GM21619 (cell line): Measurements from ENCODE around the gene KRTAP5-9.
"Not testable (repeated sequence)": the region's sequence is repeated elsewhere in the genome, so short reads cannot be mapped to it uniquely, and the experiment has no call there.

ENCODE experiments used
- ATAC-seq: cut with Tn5 transposase; IDR thresholded peaks from one replicate; pipeline ENCODE4 v1.9.1; 2021; ENCODE audit not compliant: unreplicated experiment

KRTAP5-9 gene, protein sequence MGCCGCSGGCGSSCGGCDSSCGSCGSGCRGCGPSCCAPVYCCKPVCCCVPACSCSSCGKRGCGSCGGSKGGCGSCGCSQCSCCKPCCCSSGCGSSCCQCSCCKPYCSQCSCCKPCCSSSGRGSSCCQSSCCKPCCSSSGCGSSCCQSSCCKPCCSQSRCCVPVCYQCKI

DNA sequence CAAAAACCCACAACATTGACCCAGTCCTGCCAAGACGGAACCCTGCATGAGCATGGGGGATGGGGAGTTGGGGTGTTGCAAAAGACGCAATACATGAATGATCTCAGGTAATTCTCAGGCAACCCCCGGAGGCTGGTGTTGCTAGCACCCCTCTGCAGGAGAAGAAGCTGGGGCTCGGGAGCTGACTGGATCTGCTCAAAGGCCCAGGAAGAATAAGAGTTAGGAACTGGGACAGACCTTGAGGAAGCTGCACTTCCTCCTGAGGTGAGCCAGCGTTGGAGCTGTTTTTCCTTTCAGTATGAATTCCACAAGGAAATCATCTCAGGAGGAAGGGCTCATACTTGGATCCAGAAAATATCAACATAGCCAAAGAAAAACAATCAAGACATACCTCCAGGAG lies at the start of gene KRTAP5-9:
TSS of gene KRTAP5-9 (plus strand) at position 301 of the 400 bp plus-strand sequence. CDS start 238 bp downstream, outside the sequence.
- ATAC-seq = no peak

DNA sequence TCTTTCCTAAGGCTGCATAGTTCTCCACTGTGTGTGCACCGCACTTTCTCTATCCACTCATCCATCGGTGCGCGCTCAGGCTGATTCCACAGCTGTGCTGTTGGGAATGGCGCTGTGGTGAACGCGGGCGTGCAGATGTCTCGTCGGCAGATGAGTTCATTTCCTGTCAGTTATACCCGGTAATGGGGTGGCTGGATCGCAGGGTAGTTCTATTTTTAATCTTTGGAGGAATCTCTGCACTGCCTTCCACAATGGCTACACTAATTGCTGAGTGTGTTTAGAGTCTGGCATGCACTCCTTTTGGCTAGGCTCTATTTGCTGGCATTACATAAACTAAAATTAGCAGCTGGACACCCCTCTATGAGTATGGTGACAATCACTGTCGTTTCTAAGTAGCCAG lies 49.1 kb upstream of the KRTAP5-9 start:
- no peak for ATAC-seq

DNA sequence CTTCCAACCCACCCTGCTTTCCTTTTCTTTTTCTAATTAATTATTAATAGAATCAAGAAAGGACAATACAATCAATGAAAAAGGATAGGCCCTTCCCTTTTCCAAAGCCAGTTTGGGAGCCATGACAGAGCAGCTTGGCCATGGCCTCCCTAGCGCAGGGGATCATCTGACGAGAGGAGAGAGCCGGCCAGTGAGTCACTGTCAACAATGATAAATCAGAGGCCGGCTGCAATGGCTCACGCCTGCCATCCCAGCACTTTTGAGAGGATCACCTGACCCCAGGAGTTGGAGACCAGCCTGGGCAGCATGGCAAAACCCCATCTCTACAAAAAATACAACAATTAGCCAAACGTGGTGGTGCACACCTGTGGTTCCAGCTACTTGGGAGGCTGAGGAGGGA lies 48.7 kb upstream of the KRTAP5-9 start:
- ATAC-seq = no peak

DNA sequence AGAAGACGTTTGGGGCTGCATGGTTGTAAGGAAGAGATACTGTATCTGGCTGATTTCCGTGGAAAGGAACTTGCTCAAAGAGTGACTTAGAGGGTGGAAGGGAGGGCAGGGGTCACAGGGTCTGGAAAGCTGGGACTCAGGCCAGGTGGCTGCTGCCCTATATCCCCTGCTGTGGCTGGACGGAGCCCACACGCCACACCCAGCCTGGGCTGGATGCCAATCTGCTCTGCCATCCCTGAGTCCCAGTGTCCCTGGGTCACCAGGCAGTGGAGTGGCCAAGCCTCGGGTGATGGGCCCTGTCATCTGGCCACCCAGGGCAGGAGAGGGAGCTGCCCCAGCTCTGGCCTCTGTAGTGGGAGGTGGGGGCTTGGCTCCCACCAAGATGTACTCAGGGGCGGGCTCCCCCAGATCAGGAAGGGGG lies 47.6 kb upstream of the KRTAP5-9 start:
- ATAC-seq = no peak

DNA sequence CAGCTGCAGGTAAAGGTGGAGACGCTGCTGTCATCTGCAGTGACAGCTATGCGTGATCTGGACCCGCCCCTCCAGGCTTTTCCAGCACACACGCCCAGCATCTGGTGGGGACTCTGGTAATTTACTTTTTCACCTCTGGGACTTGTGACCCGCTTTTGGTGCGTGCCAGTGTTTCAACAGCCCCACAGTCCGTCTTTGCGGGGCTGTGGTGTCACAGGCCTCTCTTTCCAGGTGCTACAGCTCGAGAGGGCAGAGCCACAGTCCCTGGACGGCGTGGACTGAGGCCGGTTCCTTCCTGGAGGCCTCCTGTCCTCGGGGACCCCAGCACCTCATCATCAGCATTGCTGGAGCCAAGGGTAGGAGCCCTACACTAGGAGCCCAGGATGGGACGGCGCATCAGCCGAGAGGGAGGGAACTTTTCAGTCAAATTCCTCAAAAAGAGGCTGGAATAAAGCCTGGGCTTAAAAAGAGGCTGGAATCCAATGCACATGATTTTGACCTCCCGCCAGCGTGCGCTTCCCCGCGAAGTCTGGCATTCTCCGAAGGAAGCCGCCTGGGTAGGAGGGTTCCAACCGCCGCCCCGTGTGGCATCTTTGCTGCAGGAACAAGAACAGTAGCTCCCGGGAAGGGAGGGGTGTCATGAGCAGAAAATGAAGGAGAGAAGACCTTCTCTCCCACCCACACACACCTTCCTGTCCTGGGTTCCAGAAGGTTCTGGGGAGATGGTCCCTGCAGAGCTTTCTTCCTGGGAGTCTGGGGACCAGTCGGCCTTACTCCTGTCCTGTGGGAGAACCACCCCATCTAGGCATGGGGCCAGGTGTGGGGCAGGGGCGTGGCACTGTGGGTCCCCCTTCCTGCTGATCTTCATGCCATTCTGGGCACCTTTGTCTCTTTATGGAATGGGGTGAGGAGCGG lies 46.9 kb upstream of the KRTAP5-9 start:
- no peak for ATAC-seq

DNA sequence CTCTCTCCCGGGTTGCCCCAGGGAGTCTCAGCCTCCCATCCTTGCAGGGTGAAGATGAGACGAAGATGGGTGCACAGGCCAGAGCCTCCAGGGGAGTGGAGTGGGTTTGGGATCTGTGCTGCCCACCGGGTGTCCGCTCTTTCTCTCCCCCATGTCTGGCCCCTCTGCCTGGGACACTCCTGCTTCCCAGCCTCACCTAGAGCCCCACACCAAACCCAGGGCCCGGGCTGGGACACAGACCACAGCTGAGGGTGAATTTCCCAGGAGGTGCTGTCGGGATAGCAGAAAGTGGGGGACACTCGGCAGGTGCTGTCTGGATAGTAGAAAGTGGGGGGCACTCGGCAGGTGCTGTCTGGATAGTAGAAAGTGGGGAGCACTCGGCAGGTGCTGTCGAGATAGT lies 46.2 kb upstream of the KRTAP5-9 start:
- no peak for ATAC-seq

DNA sequence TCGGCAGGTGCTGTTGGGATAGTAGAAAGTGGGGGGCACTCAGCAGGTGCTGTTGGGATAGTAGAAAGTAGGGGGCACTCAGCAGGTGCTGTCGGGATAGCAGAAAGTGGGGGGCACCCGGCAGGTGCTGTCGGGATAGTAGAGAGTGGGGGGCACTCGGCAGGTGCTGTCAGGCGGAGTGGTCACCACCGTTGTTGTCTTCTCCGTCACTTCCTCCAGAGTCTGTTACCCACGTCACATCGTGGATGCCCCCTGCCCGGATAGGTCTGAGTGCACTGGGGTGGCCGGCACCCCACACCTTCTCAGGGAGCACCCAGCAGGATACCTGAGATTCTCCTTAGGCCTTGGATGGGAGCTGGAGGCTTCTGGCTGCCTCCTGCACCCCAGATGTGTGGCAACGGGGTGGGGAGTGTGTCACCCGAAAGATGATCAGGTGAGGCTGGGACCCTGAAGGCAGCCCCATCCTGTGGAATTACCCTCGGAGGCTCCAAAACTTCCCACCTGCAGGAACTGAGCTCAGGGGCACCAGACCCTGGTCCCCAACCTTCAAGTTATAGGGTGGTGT lies 45.3 kb upstream of the KRTAP5-9 start:
- no peak for ATAC-seq

DNA sequence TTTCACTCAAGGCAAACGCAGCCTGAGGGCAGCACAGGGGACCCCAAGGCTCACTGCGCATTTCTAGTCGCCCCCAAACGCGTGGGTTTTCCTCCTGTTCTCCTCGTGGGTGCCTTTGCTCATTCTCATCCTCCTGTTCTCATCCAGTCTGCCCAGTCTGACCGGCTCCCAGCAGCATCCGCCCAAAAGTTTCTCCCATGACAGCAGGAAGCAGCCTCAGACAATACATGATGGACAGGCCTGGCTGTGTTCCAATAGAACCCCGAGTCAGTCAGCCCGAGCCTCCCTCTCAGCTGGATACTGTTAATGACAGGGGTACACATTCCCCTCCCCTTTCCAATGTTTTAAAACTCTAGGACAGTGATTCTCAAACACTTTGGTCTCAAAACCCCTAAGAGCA lies 43.7 kb upstream of the KRTAP5-9 start:
- no peak for ATAC-seq

DNA sequence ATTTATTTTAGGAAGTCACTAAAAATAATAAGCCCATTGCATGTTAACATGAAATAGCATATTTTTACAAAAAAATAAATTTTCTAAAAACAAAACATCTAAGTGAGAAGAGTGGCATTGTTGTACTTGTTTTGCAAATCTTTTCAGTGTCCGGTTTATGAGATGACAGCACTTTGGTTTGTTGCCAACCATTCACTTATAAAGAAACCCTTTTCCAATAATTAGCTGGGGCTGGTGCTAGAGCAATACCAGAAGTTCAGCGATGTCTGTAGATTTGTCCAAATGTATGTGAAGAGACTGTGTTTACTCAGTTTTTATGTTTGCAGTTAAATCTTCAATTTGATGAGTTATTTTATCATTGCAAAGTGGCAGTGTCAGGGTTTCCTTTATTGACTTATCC lies 43.2 kb upstream of the KRTAP5-9 start:
- ATAC-seq = no peak

DNA sequence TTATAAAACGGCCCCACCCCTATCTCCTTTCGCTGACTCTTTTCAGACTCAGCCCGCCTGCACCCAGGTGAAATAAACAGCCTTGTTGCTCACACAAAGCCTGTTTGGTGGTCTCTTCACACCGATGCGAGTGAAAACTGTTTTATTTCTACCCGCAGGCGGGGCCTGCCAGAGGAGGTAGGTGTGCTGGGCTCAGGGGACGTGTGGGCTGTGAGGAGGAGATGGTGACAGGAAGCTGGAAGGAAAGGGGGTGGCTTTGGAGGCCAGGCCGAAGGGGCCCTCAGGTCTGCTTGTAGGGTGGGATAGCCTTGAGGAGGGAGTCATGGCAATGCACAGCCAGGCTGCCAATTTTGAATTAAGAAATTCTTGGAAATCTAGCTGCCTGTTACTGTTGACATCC lies 42.4 kb upstream of the KRTAP5-9 start:
- no peak for ATAC-seq

DNA sequence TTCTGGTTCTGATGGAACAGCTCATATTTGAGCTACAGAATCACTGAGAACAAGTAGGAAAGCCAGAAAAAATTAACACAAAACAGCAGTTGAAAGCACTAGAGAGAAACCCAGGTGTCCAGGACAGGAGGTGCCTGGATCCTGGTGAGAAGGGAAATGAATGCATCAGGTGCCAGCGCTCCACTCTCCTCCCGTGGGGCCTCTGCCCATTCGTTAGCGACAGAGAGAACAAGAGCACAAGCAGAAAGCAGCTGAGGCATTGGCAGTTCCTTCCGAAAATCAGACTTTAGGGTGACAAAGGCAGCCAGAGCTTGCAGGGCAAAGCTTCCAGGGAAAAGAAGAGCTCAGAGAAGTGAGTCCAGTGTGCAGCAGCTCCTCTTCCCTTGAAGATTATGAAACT lies 41.1 kb upstream of the KRTAP5-9 start:
- ATAC-seq = no peak

DNA sequence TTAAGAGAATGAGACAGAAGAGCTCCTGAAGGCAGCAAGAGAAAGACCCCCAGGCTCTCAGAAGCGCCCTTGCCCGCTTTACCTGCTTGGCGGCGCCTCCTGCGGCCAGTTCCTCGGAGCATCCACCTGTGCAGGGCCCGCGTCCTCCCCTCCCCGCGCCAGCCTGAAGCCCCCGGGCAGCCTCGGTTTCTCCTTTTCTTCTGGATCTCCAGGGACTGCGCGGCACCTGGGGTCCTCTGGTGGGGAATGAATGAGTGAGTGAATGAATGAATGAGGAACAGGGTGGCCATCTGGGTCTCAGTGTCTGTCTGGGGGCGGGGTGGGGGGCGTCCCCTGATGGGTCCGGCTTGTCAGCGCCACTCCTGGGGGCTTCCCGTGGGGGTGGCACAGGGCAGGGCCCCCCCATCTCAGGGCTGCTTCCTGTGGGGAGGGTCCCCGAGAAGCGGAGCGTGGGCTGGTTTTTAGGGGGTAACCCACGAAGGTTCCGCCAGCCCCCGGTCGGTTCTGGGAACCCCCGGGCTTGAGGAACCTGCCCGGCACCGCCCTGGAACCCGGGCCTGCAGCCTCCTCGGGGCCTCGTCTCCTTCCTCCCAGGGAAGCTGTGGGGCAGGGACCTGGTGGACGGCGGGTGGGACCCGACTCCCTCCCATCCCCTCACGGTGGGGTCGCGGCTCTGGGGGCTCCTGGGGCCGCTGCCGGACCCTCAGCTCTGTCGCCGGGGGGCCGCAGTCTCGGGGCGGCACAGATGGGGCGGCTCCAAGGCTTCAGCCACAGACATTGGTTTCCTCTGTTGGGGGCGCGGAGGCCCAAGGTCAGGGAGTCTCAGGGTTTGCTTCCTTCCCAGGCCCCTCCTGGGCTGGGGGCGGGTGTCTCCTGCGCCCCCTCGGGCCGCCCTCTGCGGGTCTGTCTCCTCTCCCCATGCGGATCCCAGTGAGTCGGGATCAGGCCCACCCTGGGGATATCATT lies 29.4 kb upstream of the KRTAP5-9 start:
- no peak for ATAC-seq

DNA sequence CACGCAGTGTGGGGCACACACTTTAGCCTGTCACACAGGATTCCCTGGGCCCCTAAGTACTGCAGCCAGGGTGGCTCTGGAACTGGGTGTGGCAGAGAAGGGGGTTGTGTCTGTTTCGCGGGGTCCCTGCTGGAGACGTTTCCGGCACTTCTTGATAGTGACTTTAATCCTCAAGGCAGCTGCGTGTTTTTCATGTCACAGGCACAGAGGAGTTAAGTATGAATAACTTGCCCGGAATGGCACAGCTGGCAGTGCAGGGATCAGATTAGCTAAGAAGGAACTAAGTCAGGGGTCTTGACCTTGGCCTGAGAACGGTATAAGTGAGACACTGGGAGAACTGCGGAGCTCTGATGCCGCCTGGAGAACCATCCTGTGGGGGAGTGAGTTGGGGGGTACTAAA lies 28.7 kb upstream of the KRTAP5-9 start:
- no peak for ATAC-seq

DNA sequence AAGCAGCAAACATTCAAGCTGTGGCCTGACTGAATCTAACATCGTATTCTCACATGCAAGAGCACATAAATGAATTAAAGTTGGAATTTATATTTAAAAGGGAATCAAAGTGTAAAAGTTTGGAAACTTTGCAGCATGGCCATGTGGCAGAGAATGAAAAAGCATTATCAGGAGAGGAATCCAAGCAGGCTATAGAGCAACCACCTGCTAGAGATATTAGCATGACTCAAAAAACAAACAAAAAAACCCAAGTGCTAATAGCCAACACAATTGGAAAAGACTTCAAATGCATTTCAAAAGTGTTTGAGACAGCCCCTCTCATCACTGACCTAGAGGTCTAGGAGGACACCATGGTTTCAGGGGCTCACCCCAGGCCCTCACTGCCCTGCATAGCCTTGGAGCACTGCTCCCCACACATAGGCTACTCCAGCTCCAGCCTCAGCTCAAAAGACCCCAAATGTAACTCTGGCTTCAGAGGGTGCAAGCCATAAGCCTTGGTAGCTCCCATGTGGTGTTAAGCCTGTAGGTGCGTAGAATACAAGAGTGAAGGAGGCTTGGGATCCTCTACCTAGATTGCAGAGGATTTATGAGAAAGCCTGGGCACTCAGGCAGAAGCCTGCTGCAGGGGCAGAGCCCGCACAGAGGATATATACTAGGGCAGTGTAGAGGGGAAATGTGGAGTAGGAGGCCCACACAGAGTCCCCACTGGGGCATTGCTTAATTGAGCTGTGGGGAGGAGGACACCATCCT lies 22.9 kb upstream of the KRTAP5-9 start:
- ATAC-seq = no peak

DNA sequence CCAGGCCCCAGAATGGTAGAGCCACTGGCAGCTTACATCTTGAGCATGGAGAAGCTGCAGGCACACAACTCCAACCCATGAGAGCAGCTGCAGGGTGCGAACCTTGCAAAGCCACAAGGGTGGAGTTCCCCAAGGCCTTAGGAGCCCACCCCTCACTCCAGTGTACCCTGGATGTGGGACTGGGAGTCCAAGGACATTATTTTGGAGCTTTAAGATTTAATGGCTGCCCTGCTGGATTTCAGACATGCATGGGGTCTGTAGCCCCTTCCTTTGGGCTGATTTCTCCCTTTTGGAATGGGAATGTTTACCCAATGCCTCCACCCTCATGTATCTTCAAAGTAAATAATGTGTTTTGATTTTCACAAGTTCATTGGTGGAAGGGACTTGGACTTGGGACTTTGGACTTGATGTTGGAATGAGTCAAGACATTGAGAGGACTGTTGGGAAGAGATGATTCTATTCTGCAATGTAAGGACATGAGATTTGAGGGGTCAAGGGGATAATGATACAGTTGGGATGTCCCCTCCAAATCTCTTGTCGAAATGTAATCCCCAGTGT lies 22.2 kb upstream of the KRTAP5-9 start:
- ATAC-seq = no peak

DNA sequence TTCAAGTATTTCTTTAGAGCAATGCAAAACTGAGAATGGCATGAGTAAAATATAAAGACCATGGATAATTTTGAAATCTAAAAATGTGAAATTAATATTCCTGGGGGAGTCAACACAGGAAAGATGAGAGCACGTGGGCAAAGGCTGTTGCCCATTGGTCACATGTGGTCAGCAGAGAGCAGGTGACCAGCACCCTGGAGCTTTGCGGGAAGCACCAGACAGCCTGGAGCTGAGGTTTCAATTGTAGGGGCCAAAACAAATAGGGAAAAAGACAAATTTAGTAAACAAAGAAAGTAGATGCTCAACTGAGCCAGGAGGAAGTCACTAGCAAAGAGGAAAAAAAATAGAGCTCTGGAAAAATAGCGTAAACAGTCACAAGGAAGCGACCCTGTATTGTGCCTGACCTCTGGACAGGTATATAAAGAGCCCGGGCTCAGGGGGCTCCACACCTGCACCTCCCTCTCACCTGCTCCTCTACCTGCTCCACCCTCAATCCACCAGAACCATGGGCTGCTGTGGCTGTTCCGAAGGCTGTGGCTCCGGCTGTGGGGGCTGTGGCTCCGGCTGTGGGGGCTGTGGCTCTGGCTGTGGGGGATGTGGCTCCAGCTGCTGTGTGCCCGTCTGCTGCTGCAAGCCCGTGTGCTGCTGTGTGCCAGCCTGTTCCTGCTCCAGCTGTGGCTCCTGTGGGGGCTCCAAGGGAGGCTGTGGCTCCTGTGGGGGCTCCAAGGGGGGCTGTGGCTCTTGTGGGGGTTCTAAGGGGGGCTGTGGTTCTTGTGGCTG lies 21.2 kb upstream of the KRTAP5-9 start, which contains the start of gene KRTAP5-7:
TSS of gene KRTAP5-7 (plus strand) at position 472 of the 780 bp plus-strand sequence. CDS start at position 506, 34 bp downstream.
- not testable (repeated sequence) for ATAC-seq

DNA sequence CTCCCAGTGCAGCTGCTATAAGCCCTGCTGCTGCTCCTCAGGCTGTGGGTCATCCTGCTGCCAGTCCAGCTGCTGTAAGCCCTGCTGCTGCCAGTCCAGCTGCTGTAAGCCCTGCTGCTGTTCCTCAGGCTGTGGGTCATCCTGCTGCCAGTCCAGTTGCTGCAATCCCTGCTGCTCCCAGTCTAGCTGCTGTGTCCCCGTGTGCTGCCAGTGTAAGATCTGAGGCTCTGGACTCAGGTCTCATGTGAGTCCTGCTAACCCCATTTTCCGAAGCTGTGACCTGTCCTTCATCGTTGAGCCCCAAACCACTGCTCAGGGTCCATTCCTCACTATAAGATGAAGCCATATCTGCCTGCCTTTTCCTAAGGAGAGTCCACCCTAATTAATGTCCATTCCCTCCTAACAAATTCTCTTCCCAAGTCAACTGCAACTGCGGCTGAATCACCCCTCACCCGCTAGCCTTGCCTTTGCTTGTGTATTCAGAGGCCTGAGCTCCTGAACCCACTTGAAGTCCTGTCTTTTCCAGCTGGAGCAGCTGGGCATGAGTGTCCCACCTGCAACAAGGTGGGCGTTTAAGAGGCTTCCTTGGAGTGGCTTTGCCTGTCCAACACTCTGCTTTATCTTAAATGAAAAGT lies 20.5 kb upstream of the KRTAP5-9 start:
- no peak for ATAC-seq

DNA sequence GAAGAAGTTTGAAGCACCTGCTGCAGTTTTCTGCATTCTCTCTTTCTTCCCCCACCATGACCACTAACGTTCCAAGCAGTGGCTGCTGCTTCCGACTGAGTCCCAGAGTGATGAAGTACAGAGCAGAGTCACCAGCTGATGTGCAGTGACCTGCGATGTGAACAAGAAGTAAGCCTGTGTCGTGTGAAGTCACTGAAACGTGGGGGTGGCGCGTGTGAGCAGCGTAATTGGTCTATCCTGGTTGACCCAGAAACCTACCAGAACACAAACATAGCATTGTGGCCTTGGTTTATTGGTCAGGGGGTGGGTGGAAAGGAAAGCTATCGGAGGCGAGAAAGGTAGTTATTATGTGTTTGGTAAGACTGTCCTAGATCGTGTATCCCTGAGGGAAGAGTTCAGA lies 17.6 kb upstream of the KRTAP5-9 start:
- no peak for ATAC-seq
